HG03108 (cell line): ENCODE results near the gene DTNBP1.
"Not testable (repeated sequence)": the region's sequence is repeated elsewhere in the genome, so short reads cannot be mapped to it uniquely, and the experiment has no call there.

ENCODE experiments used
- ATAC-seq: cut with Tn5 transposase; IDR thresholded peaks from one replicate; pipeline ENCODE4 v1.9.1; 2021; ENCODE audit warnings: moderate library complexity; ENCODE audit not compliant: unreplicated experiment

DTNBP1 gene

DNA sequence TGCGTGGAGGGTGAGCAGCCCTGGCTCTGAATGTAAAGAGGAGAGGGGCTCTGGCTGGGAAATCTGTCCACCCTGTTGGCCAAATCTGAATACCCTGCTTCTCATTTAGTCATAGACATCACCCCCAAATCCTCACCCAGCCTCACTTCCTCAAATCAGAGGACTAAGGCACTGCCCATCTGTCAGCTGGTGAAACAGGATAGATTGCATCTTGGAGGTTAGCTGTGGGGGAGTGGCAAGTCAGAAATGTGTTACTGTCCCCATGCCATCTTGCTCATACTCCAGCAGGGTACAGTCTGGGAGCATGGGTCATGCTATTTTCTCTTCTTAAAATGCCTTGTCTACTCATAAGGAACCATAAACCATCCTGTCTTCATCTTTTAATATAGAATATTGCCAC lies 9.5 kb upstream of the DTNBP1 start:
- ATAC-seq, result no peak

DNA sequence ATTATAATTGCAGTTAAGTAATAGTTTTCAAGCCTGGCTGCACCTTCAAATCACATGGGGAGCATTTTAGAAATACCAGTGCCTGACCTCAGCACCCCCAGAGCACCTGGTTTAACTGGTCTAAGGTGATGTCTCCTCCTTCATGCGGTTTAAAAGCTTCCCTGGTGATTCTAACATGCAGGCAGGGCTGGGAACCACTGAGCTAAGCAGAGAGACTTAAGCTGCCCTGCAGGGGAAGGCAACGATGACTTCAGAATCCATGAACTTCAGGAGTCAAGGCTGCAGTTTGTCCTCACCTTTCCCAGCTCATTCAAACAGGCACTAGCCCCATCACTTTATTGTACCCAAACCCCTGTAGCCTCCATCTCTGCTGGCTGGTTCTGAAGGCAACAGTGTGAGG lies 6.1 kb upstream of the DTNBP1 start:
- no peak for ATAC-seq

DNA sequence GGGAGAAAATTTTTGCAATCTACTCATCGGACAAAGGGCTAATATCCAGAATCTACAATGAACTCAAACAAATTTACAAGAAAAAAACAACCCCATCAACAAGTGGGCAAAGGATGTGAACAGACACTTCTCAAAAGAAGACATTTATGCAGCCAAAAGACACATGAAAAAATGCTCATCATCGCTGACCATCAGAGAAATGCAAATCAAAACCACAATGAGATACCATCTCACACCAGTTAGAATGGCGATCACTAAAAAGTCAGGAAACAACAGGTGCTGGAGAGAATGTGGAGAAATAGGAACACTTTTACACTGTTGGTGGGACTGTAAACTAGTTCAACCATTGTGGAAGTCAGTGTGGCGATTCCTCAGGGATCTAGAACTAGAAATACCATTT lies 4.1 kb upstream of the DTNBP1 start:
- ATAC-seq, result not testable (repeated sequence)

GRCh38 chr6:15665237-15665636 lies 2.4 kb upstream of the DTNBP1 start:
- ATAC-seq, result no peak

DNA sequence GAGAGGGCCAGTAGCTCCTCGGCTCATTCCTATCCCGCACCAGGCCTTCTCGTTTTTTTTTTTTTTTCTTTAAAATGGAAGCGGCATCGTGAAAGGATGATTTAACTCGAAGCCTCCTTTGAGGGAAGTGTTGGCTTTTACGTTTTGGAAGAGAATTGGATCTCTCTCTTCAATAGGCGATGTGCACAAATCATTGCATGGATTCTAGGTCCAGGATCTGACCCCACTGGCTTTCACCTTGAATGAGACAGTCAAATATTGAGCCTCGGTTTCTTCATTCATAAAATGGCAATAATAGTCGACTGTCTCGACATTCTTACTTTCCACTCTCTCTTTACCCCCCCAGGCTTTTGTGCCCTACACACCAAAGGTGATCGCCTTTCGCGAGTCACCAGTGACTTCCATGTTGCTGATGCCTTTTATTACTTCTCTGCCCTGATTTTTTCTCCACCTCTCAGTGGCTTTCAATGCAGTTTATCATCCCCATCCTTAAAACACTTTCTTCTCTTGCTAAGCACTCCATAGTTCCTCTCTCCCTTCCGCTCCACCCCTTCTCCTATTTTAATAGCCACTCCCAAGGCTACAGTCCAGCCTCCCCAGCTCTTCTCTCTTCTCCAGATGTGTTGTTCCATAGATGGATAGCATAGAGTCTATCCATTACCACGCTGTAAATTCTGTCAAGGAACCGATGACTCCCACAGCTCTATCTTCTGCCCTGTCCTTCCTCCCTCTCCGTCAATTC lies 473 bp upstream of the DTNBP1 start:
- ATAC-seq, result no peak

GRCh38 chr6:15661853-15662325 lies 939 bp downstream of the DTNBP1 start:
- ATAC-seq, result no peak

DNA sequence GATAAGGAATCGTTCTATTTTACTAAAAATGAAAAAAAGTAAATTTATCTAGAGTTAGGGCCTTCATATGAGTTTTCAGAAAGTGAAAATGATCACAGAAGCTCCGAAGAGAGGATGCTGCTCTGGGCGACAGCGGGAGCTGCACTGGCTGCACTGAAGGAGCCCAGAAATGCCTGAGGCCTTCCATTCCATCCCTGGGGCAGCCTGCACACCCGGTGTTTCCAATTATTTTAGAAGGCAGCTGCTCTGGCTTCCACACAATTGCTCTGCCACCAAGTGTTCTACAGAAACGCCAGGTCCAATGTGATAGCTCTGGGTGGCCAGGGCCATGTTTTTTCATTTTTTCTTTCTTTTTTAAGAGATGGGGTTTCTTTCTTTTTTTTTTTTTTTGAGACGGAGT lies 3.6 kb downstream of the DTNBP1 start:
- ATAC-seq, result no peak

DNA sequence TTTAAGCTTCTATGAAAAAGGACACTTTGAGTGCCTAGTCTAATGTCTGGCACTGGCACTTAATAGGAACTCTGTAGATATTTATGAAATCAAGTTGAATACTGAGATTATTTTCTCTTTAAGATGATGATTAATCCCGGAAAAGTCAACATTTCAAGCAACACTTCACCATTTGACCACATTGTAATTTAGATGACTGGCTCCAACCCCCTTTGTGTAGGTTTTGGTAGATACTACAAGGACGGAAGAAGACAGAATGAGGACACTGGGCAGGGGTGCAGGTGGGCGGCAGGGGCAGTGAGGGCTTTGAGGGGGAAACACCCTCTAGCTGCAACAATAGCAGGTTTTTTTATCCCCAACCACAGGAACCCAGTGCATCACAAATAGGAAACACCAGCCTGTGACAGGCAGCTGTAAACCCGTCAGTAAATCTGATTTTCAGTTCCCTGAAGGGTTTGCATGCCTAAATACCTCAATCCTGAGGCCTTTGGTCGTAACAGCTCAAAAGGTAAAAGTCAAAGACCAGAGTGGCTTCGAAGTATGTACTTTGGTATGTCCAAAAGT lies 4.6 kb downstream of the DTNBP1 start:
- no peak for ATAC-seq

- ATAC-seq, result no peak
Observed at GRCh38 chr6:15657290-15657689, 5.5 kb downstream of the DTNBP1 start.

- no peak for ATAC-seq
Observed at GRCh38 chr6:15656145-15656544, 6.7 kb downstream of the DTNBP1 start.

- no peak for ATAC-seq
Observed at GRCh38 chr6:15654250-15654649, 8.6 kb downstream of the DTNBP1 start.

GRCh38 chr6:15653581-15653980 lies 9.2 kb downstream of the DTNBP1 start:
- peak; percentile 66 for ATAC-seq

GRCh38 chr6:15650004-15650559 lies 12.7 kb downstream of the DTNBP1 start:
- ATAC-seq, result not testable (repeated sequence)

- no peak for ATAC-seq
Observed at GRCh38 chr6:15644904-15645303, 17.9 kb downstream of the DTNBP1 start.

DNA sequence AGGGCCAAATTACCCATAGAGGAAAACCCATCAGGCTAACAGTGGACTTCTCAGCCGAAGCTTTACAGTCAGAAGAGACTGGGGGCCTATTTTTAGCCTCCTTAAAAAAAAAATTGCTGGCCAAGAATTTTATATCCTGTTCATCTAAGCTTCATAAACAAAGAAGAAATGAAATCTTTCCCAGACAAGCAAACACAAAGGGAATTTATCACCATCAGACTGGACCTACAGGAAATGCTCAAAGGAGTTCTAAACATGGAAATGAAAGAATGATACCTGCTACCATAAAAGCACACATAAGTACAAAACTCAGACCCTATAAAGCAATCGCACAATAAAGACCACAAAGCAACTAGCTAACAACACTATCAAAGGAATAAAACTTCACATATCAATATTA lies 19.3 kb downstream of the DTNBP1 start:
- ATAC-seq, result no peak

DNA sequence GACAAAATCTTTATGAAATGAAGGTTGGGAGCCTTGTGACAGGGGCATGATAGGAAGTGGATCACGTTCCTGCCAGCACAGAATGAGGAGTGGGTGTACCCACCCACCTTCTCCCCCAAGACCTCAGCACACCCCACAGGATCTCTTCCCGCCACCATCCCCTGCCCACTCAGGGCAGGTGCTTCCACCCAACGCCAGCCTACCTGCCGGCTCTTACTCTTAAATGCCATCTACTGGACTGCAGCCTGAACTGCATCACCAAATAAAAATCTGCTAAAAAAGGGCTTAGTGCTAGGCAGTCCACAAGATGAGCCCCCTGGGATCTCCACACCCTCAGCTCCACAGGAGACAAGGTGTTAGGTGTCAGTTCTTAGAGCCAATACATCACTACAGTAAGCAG lies 20.6 kb downstream of the DTNBP1 start:
- ATAC-seq, result no peak

- ATAC-seq, result no peak
Observed at GRCh38 chr6:15638373-15638772, 24.5 kb downstream of the DTNBP1 start.

GRCh38 chr6:15631432-15631831 lies 31.4 kb downstream of the DTNBP1 start:
- ATAC-seq, result no peak

GRCh38 chr6:15630202-15630601 lies 32.6 kb downstream of the DTNBP1 start:
- ATAC-seq, result no peak

DNA sequence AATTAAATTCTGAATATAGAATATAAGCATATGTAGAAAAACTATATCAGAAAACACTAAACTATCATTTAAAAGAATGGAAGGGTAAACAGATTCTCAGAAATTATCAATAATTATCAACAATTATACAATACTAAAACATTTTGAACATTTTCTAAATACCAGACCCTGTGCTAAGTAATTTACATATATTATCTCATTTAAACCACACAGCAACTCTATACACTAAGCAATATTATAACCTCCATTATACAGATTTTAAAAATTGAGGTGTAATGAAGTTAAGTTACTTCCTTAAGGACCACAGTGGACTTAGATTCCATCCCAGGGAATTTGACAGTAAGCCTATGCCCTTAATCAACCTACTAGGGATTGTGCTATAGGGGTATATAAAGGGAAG lies 33.3 kb downstream of the DTNBP1 start:
- ATAC-seq, result no peak

GRCh38 chr6:15628499-15629131 lies 34.2 kb downstream of the DTNBP1 start:
- no peak for ATAC-seq

DNA sequence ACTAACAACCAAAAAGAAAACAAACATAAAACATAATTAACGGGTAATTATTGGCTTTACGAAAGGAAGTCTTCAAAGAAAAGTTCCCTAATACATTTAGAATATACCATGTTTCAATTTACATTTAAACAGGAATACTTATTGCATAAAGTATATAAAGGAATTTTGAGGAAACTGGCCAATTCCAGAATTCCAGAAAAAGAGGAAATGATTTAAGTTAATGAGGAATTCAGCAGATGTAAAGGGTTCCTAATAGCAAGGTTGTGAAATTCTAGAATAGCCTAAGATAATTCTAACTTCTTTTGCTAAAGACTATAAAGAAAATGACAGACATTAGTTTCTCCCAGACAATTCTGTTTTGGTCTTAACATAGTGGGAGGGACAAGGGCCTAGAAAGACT lies 35.0 kb downstream of the DTNBP1 start:
- no peak for ATAC-seq
